HepG2 (cell line): Measurements from ENCODE around the gene CAMK4.

Experiments
- PRDM15 ChIP-seq: sonication (generic); formaldehyde crosslinking; IDR thresholded peaks from 2 replicates; pipeline ENCODE4 v1.4.0; 2020; ENCODE audit warnings: missing genetic modification reagents
- TSC22D2 ChIP-seq: sonication (generic); formaldehyde crosslinking; IDR thresholded peaks from 2 replicates; pipeline ENCODE4 v1.5.1; 2020; ENCODE audit warnings: missing genetic modification reagents, mild to moderate bottlenecking, borderline replicate concordance

DNA sequence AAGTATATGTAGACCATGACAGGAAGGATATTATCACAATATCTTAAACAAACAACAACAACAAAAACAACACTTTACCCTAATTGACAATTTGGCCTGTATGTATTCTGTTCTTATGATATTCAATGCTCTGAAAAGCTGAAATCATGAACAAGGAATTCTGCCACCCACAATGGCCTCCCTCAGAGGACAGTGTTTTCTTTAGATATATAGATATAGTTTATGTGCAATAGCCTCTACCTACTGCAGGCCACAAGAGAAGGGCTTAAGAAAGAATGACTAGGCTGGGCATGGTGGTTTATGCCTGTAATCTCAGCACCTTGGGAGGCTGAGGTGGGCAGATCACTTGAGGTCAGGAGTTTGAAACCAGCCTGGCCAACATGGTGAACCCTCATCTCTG is 183.4 kb downstream of the CAMK4 start:
- TF ChIP-seq TSC22D2 (CRISPR knock-in tag) (no peak), PRDM15 (CRISPR knock-in tag) (no peak)
